DMS79 (cell line): ENCODE results near the gene SPEN.

Source experiments
- DNase-seq: peaks from one replicate; lab custom pipeline; 2025; lab: John Stamatoyannopoulos, UW

The SPEN gene

GRCh38 chr1:15985611-15986297 lies 138.2 kb downstream of the SPEN start:
- DNase-seq = no peak

- no peak for DNase-seq
Observed at GRCh38 chr1:15988856-15989736, 141.6 kb downstream of the SPEN start.

- DNase-seq = peak; percentile 4
Observed at GRCh38 chr1:15989776-15990175, 142.3 kb downstream of the SPEN start.
